Progenitor cell of endocrine pancreas (in vitro differentiated cells): ENCODE results near the gene VAPA. TPM values are rescaled to one million over a fixed set of nuclear protein-coding genes. Genes with fewer than 3 reads are reported as not detected.
A peak's percentile ranks its signal among the peaks of the same experiment; 100 is the strongest.

Source experiments
- DNase-seq: peaks from one replicate; pipeline ENCODE4 v3.0.0; 2021; ENCODE audit warnings: low spot score; ENCODE audit not compliant: unreplicated experiment
- H3K27ac Mint-ChIP-seq: 2 replicates; pipeline ENCODE4 v1.8.0; 2021; ENCODE audit warnings: mild to moderate bottlenecking, moderate library complexity, mixed read lengths
- H3K27me3 Mint-ChIP-seq: 2 replicates; pipeline ENCODE4 v1.8.0; 2021; ENCODE audit warnings: mixed read lengths
- H3K36me3 Mint-ChIP-seq: 2 replicates; pipeline ENCODE4 v1.8.0; 2022; ENCODE audit warnings: mixed read lengths; ENCODE audit not compliant: insufficient read depth
- H3K4me1 Mint-ChIP-seq: 2 replicates; pipeline ENCODE4 v1.8.0; 2021; ENCODE audit warnings: low read depth, mixed read lengths
- H3K4me3 Mint-ChIP-seq: 2 replicates; pipeline ENCODE4 v1.8.0; 2021; ENCODE audit warnings: low read depth, mild to moderate bottlenecking, moderate library complexity, mixed read lengths
- H3K9me3 Mint-ChIP-seq: 2 replicates; pipeline ENCODE4 v1.8.0; 2021; ENCODE audit warnings: low read depth, mixed read lengths
- CTCF ChIP-seq: fragments of 200-600 bp; sonication (generic); IDR thresholded peaks from one replicate; pipeline ENCODE4 v1.5.0; 2021; ENCODE audit warnings: antibody characterized with exemption, mild to moderate bottlenecking; ENCODE audit not compliant: unreplicated experiment
- total RNA-seq: library from RNA; stranded (reverse); gene quantifications from 2 replicates; pipeline ENCODE4 v1.2.1, GENCODE V29; 2021

VAPA gene
- total RNA-seq, 1 donor from 2014 or later = 115 TPM

GRCh38 chr18:9924371-9924943, 10.6 kb downstream of the VAPA start:
- Mint-ChIP-seq H3K27me3 (no peaks in the 10 kb centered on the region), H3K36me3 (no peaks in the 10 kb centered on the region), H3K4me1 (peaks cover 31% of the 10 kb centered on the region), H3K4me3 (no peak overlapping the region), H3K9me3 (no peaks in the 10 kb centered on the region), H3K27ac (peak overlapping the region; percentile 58)
- TF ChIP-seq CTCF = no peak
- DNase-seq = no peak

GRCh38 chr18:9925369-9925768, 11.6 kb downstream of the VAPA start:
- Mint-ChIP-seq H3K9me3 (no peaks in the 10 kb centered on the region), H3K4me3 (no peak overlapping the region), H3K36me3 (no peaks in the 10 kb centered on the region), H3K27ac (no peak overlapping the region), H3K27me3 (no peaks in the 10 kb centered on the region), H3K4me1 (peaks cover 31% of the 10 kb centered on the region)
- no peak for DNase-seq
- TF ChIP-seq CTCF = no peak

GRCh38 chr18:9925795-9926194, 12.0 kb downstream of the VAPA start:
- Mint-ChIP-seq H3K9me3 (no peaks in the 10 kb centered on the region), H3K4me1 (peaks cover 31% of the 10 kb centered on the region), H3K36me3 (no peaks in the 10 kb centered on the region), H3K27ac (no peak overlapping the region), H3K4me3 (no peak overlapping the region), H3K27me3 (no peaks in the 10 kb centered on the region)
- TF ChIP-seq CTCF = no peak
- DNase-seq = no peak

- H3K27me3 Mint-ChIP-seq = no peaks in the 10 kb centered on the region
- H3K9me3 Mint-ChIP-seq = no peaks in the 10 kb centered on the region
- H3K27ac Mint-ChIP-seq = peak overlapping the region; percentile 73
- TF ChIP-seq CTCF = no peak
- no peak overlapping the region for H3K4me3 Mint-ChIP-seq
- no peak for DNase-seq
- H3K4me1 Mint-ChIP-seq = peaks cover 31% of the 10 kb centered on the region
- H3K36me3 Mint-ChIP-seq = no peaks in the 10 kb centered on the region
Observed at GRCh38 chr18:9926223-9926894, 12.5 kb downstream of the VAPA start.

GRCh38 chr18:9926977-9927376, 13.2 kb downstream of the VAPA start:
- Mint-ChIP-seq H3K4me1 (peaks cover 33% of the 10 kb centered on the region), H3K36me3 (peaks cover 2% of the 10 kb centered on the region), H3K4me3 (no peak overlapping the region), H3K9me3 (no peaks in the 10 kb centered on the region), H3K27ac (no peak overlapping the region), H3K27me3 (no peaks in the 10 kb centered on the region)
- DNase-seq = no peak
- TF ChIP-seq CTCF = no peak
